ENCODE data around the gene CS. TPM values are rescaled to one million over a fixed set of nuclear protein-coding genes. Genes with fewer than 3 reads are reported as not detected.

Gene CS
- total RNA-seq, 4 donors from 2014 or later = 102 to 174 (median 103) TPM

GRCh38 chr12:56261503-56262232, 38.5 kb downstream of the CS start:
- no peak for ATAC-seq
- no peak overlapping the region for H3K4me3 ChIP-seq
- no peaks in the 10 kb centered on the region for H3K9me3 ChIP-seq
- no peaks in the 10 kb centered on the region for H3K27me3 ChIP-seq
- TF ChIP-seq EP300 (IDR thresholded peaks at IDR 0.05) (no peak), CTCF (IDR thresholded peaks at IDR 0.05) (no peak), POLR2AphosphoS5 (IDR thresholded peaks at IDR 0.05) (no peak), POLR2A (IDR thresholded peaks at IDR 0.05) (no peak)
- WGBS, 2 donors (ENCODE audit: low coverage in 1 of 2) = 61 to 74% methylated on average over 4 to 5 of the region's 5 CpGs
- H3K4me1 ChIP-seq = peaks cover 6 to 31% (median 19%) of the 10 kb centered on the region in 3 donors
- no peak overlapping the region for H3K27ac ChIP-seq
- peaks cover 0 to 4% of the 10 kb centered on the region in 2 donors for H3K36me3 ChIP-seq

DNA sequence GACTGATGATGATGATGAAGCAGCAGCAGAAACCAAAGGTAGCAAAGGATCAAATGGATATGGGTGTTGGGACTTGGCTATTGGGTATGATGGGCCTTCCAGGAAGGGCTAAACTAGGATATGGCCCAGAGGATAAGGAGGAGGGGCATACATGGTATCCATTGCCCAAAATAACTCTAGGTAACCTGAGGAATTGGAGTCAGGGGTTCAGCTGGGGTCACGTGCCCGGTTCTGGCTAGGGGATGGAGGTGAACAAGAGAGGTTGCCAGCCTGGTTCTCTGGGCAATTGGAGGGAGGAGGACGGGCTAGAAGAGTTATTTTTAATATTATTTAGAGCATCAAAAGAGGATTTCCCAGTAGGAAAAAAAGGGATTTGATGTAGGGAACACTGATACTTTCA, 39.2 kb downstream of the CS start:
- no peak overlapping the region for H3K27ac ChIP-seq
- no peaks in the 10 kb centered on the region for H3K27me3 ChIP-seq
- H3K4me3 ChIP-seq = no peak overlapping the region
- no peak for ATAC-seq
- WGBS, 2 donors (ENCODE audit: low coverage in 1 of 2) = 74 to 83% methylated on average over 3 of the region's 3 CpGs
- no peaks in the 10 kb centered on the region for H3K9me3 ChIP-seq
- no peak for TF ChIP-seq POLR2A (IDR thresholded peaks at IDR 0.05)
- TF ChIP-seq EP300 (IDR thresholded peaks at IDR 0.05) = no peak
- TF ChIP-seq POLR2AphosphoS5 (IDR thresholded peaks at IDR 0.05) = no peak
- TF ChIP-seq CTCF (IDR thresholded peaks at IDR 0.05) = no peak
- peaks cover 0 to 10% of the 10 kb centered on the region in 2 donors for H3K36me3 ChIP-seq
- H3K4me1 ChIP-seq = peaks cover 4 to 32% (median 21%) of the 10 kb centered on the region in 3 donors

DNA sequence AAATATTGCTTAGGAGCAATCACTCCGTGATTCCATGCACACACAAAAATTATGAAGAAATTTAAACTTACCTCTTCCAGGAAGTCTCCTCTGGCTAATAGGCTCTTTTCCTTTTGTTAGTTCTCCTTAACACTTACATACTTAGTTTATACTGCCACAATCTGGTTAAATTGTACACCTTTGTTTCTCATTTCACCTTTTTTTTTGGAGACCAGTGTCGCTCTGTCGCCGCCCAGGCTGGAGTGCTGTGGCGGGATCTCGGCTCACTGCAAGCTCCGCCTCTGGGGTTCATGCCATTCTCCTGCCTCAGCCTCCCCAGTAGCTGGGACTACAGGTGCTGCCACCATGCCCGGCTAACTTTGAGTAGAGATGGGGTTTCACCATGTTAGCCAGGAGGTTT, 39.8 kb downstream of the CS start:
- H3K36me3 ChIP-seq = peaks cover 0 to 15% of the 10 kb centered on the region in 2 donors
- H3K4me1 ChIP-seq = peaks cover 4 to 33% (median 21%) of the 10 kb centered on the region in 3 donors
- TF ChIP-seq POLR2A (IDR thresholded peaks at IDR 0.05) (no peak), CTCF (IDR thresholded peaks at IDR 0.05) (no peak), POLR2AphosphoS5 (IDR thresholded peaks at IDR 0.05) (no peak), EP300 (IDR thresholded peaks at IDR 0.05) (no peak)
- no peak for ATAC-seq
- WGBS, 2 donors (ENCODE audit: low coverage in 1 of 2) = 91% methylated on average over 6 to 7 of the region's 8 CpGs
- H3K27ac ChIP-seq = no peak overlapping the region
- no peak overlapping the region for H3K4me3 ChIP-seq
- H3K9me3 ChIP-seq = no peaks in the 10 kb centered on the region
- no peaks in the 10 kb centered on the region for H3K27me3 ChIP-seq

DNA sequence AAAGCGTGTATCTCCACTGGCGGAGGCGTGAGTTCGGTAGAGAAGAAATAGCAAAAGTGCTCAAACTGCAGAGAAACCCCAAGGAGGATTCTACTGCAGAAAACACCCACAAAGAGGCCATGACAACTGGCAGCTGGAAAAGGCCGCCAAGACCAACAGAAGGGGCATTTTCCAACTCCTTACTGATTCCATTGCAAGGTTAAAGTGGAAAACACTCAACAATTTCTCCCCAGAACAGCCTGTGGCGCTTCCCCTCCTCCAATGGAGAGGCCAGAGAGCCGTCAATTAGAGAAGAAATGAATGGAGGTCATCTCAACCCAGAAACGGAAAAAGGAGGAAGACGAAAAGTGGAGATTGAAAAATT, 41.3 kb downstream of the CS start:
- peaks cover 4 to 34% (median 21%) of the 10 kb centered on the region in 3 donors for H3K4me1 ChIP-seq
- H3K9me3 ChIP-seq = no peaks in the 10 kb centered on the region
- H3K36me3 ChIP-seq = peaks cover 0 to 31% of the 10 kb centered on the region in 2 donors
- ATAC-seq = no peak
- 2 to 20% methylated on average over 3 to 8 of the region's 9 CpGs for WGBS, 2 donors (ENCODE audit: low coverage in 1 of 2)
- no peak for TF ChIP-seq POLR2A (IDR thresholded peaks at IDR 0.05)
- TF ChIP-seq CTCF (IDR thresholded peaks at IDR 0.05) = no peak
- TF ChIP-seq EP300 (IDR thresholded peaks at IDR 0.05) = no peak
- TF ChIP-seq POLR2AphosphoS5 (IDR thresholded peaks at IDR 0.05) = no peak
- no peaks in the 10 kb centered on the region for H3K27me3 ChIP-seq
- peak overlapping the region; percentile 70 to 96 (median 92) for H3K27ac ChIP-seq
- peak overlapping the region; percentile 82 to 96 for H3K4me3 ChIP-seq
